GM12878 (cell line): ENCODE results near the gene USP2. TPM values are rescaled to one million over a fixed set of nuclear protein-coding genes. Genes with fewer than 3 reads are reported as not detected.

ENCODE experiments used
- ATAC-seq: fragments of 200-7000 bp; cut with Tn5 transposase; 3 replicates; pipeline ENCODE4 v1.9.1; 2020; ENCODE audit warnings: mild to moderate bottlenecking, moderate library complexity
- BruUV-seq: library from RNA; stranded (reverse); fragments of 400-500 nt; replicated peaks from 2 replicates; lab custom pipeline; 2021; lab: Mats Ljungman, UMichigan
- CTCF ChIA-PET: fragments of 300-600 bp; sonication (Branson Sonifier 250); formaldehyde crosslinking; extraction: SDS; loops from one replicate; lab custom pipeline; 2021; ENCODE audit warnings: inconsistent platforms; lab: Yijun Ruan, JAX
- POLR2A ChIA-PET: fragments of 350-600 bp; formaldehyde crosslinking; extraction: SDS; loops from one replicate; lab custom pipeline; 2021; ENCODE audit warnings: inconsistent platforms; lab: Charles Lee
- RAD21 ChIA-PET: fragments of 300-600 bp; sonication (Branson Sonifier 250); formaldehyde crosslinking; loops from one replicate; lab custom pipeline; 2023; ENCODE audit warnings: antibody characterized with exemption; ENCODE audit not compliant: unreplicated experiment; lab: Charles Lee
- SMC1A ChIA-PET: fragments of 300-600 bp; sonication (Branson Sonifier 250); formaldehyde crosslinking; loops from one replicate; lab custom pipeline; 2023; ENCODE audit not compliant: unreplicated experiment, uncharacterized antibody; lab: Charles Lee
- DNase-seq: peaks from one replicate; pipeline ENCODE4 v3.0.0-alpha.2; 2011; ENCODE audit warnings: low read depth, low spot score
- FAIRE-seq: peaks from 3 replicates; lab custom pipeline; 2011; peaks lifted over from hg19 to GRCh38; lab: Jason Lieb, UNC
- H2AFZ ChIP-seq: 2 replicates; pipeline ENCODE4 v1.6.0; 2011; ENCODE audit warnings: low read depth, low read length, control low read depth; ENCODE audit not compliant: control insufficient read depth
- H3K27ac ChIP-seq: 2 replicates; pipeline ENCODE4 v1.5.1; 2011; ENCODE audit warnings: control low read depth; ENCODE audit not compliant: control insufficient read depth, insufficient read depth
- H3K27me3 ChIP-seq, 2 experiments: replicated peaks in 1 of 2; 2 replicates each; pipeline versions ENCODE4 v1.6.0 to v1.6.1; 2011; ENCODE audit warnings: low read length in 1 of 2; ENCODE audit not compliant: control insufficient read depth in 2 of 2, insufficient read depth in 2 of 2
- H3K36me3 ChIP-seq, 2 experiments: 2 replicates each; pipeline ENCODE4 v1.5.1; 2011; ENCODE audit warnings: low read length in 1 of 2; ENCODE audit not compliant: control insufficient read depth in 2 of 2, insufficient read depth in 2 of 2
- H3K4me1 ChIP-seq: 2 replicates; pipeline ENCODE4 v1.6.1; 2011; ENCODE audit warnings: mild to moderate bottlenecking, low read length, moderate library complexity, mixed read lengths; ENCODE audit not compliant: control insufficient read depth, insufficient read depth
- H3K4me2 ChIP-seq: 2 replicates; pipeline ENCODE4 v1.6.0; 2011; ENCODE audit warnings: control low read depth; ENCODE audit not compliant: control insufficient read depth, insufficient read depth
- H3K4me3 ChIP-seq: fragments of 200-600 bp; sonication (generic); 2 replicates; pipeline ENCODE4 v1.5.1; 2016
- H3K79me2 ChIP-seq: 2 replicates; pipeline ENCODE4 v1.6.0; 2011; ENCODE audit warnings: low read length; ENCODE audit not compliant: control insufficient read depth, insufficient read depth
- H3K9ac ChIP-seq: 2 replicates; pipeline ENCODE4 v1.8.0; 2011; ENCODE audit warnings: low read length, control low read depth, mixed read lengths; ENCODE audit not compliant: control insufficient read depth, insufficient read depth
- H3K9me3 ChIP-seq: replicated peaks from 3 replicates; pipeline ENCODE4 v1.5.1; 2011; ENCODE audit warnings: mild to moderate bottlenecking, low read length; ENCODE audit not compliant: control insufficient read depth, insufficient read depth
- H4K20me1 ChIP-seq: 2 replicates; pipeline ENCODE4 v1.6.0; 2011; ENCODE audit not compliant: control insufficient read depth, insufficient read depth
- GABPA ChIP-seq: IDR thresholded peaks from 2 replicates; pipeline ENCODE4 v1.6.1; 2014; ENCODE audit warnings: antibody characterized with exemption, low read depth, mild to moderate bottlenecking, inconsistent platforms
- HCFC1 ChIP-seq: fragments of 150-350 bp; IDR thresholded peaks from 2 replicates; pipeline ENCODE4 v1.6.1; 2014; ENCODE audit warnings: low read length
- HSF1 ChIP-seq: fragments of 150-350 bp; IDR thresholded peaks from 2 replicates; pipeline ENCODE4 v1.6.1; 2014; ENCODE audit warnings: mild to moderate bottlenecking, low read depth, low read length
- MYC ChIP-seq: IDR thresholded peaks from 2 replicates; pipeline ENCODE4 v1.6.1; 2011; ENCODE audit warnings: mild to moderate bottlenecking, low read length, moderate library complexity, inconsistent platforms; ENCODE audit not compliant: insufficient read depth, insufficient replicate concordance, insufficient read length, severe bottlenecking
- NRF1 ChIP-seq: conservative IDR thresholded peaks from 2 replicates; pipeline ENCODE4 v1.6.1; 2011; ENCODE audit warnings: mild to moderate bottlenecking, low read depth, low read length, improper control_type of control experiment
- PRDM15 ChIP-seq: fragments of 450-650 bp; formaldehyde crosslinking; IDR thresholded peaks from 2 replicates; pipeline ENCODE4 v1.4.0; 2020; ENCODE audit warnings: mild to moderate bottlenecking, moderate library complexity
- SUZ12 ChIP-seq: fragments of 200-600 bp; sonication (generic); IDR thresholded peaks from one replicate; pipeline ENCODE4 v1.6.1; 2018; ENCODE audit warnings: antibody characterized with exemption, mild to moderate bottlenecking; ENCODE audit not compliant: unreplicated experiment
- ZBTB11 ChIP-seq: fragments of 450-650 bp; formaldehyde crosslinking; IDR thresholded peaks from 2 replicates; pipeline ENCODE4 v1.5.0; 2022; ENCODE audit warnings: mild to moderate bottlenecking, missing genetic modification characterization
- WGBS: methylation state at CpG from one replicate; pipeline ENCODE4 v1.1.6; 2016; ENCODE audit warnings: low lambda C conversion rate; ENCODE audit not compliant: insufficient replicate concordance, insufficient coverage; ENCODE audit errors: missing lambda C conversion rate; 5-methylcytosine and 5-hydroxymethylcytosine counted together
- in situ Hi-C: fragments of 300-500 bp; cut with MboI; formaldehyde crosslinking; loops from 9 replicates; pipeline ENCODE4 v1.14.3; 2018; ENCODE audit warnings: mixed read lengths
- intact Hi-C: fragments of 100-400 bp; cut with micrococcal nuclease; formaldehyde crosslinking; loops from one replicate; pipeline ENCODE4 v1.14.2; 2022; ENCODE audit not compliant: unreplicated experiment
- polyA plus RNA-seq, 11 experiments: library from polyadenylated mRNA; depleted of rRNA in 4 of 11; unstranded in 6 of 11; stranded (reverse) in 5 of 11; fragments of >200 nt; fragmentation: Nextera tagmentation in 4 of 11; fragmentation: Illumina TruSeq in 1 of 11; extraction: Ambion mirVana in 4 of 11; extraction: Trizol in 1 of 11; gene quantifications; 1 replicate in 1 of 11; 2 replicates in 10 of 11; pipeline versions ENCODE4 v1.2.1 to v1.2.3, GENCODE V29; 2011 to 2016; ENCODE audit warnings: inconsistent platforms in 2 of 11, missing spikeins in 2 of 11, low read depth in 1 of 11
- total RNA-seq, 4 experiments: library from RNA; depleted of rRNA in 3 of 4; stranded (reverse); fragments of >200 nt in 3 of 4; fragmentation: Illumina TruSeq in 1 of 4; extraction: Trizol in 1 of 4; gene quantifications; 2 replicates each; pipeline versions ENCODE4 v1.2.1 to v1.2.3, GENCODE V29; 2013 to 2021

Gene USP2
- total and polyA plus RNA-seq, 10 of the 15 experiments (the other 5 are each of a cell fraction or from before 2014, with no cell fraction given), result 0.03 to 0.13 (median 0.06) TPM; not detected in 4

- ATAC-seq, result no peak
- 8% methylated on average over 8 of the region's 8 CpGs for WGBS
- POLR2A ChIA-PET, result no interaction called here
- H3K9ac ChIP-seq, result no peak overlapping the region
- no peaks in the 10 kb centered on the region for H3K79me2 ChIP-seq
- H4K20me1 ChIP-seq, result no peaks in the 10 kb centered on the region
- H3K36me3 ChIP-seq, result no peaks in the 10 kb centered on the region
- no peak for FAIRE-seq
- in situ Hi-C loops, result no loop called here
- H3K4me1 ChIP-seq, result no peaks in the 10 kb centered on the region
- H3K27ac ChIP-seq, result no peak overlapping the region
- no peak for TF ChIP-seq PRDM15
- TF ChIP-seq MYC, result no peak
- no peak for TF ChIP-seq ZBTB11 (CRISPR knock-in tag)
- TF ChIP-seq NRF1, result no peak
- TF ChIP-seq HCFC1, result no peak
- no peak for TF ChIP-seq SUZ12
- TF ChIP-seq HSF1, result no peak
- TF ChIP-seq GABPA, result no peak
- H3K4me2 ChIP-seq, result no peak overlapping the region
- RAD21 ChIA-PET, result interaction anchor here (1.0 kb wide), 1 partner anchor 73 kb away, joined by 4 read pairs; no protein-coding TSS in a partner anchor
- BruUV-seq, result no TSS peak
- H3K9me3 ChIP-seq, result no peaks in the 10 kb centered on the region; the same call in 2 of the 3 replicates
- no peak overlapping the region for H3K4me3 ChIP-seq
- no peak for DNase-seq
- intact Hi-C loops, result no loop called here
- no peaks in the 10 kb centered on the region for H3K27me3 ChIP-seq
- H2AFZ ChIP-seq, result no peak overlapping the region
- CTCF ChIA-PET, result interaction anchor here (0.7 kb wide), 2 partner anchors 62 to 70 kb away, joined by 3 read pairs; no protein-coding TSS in a partner anchor
- SMC1A ChIA-PET, result no interaction called here
Observed at GRCh38 chr11:119402470-119402869, 21.0 kb upstream of the USP2 start.
